ENCODE data around the gene PRKCE. TPM values are rescaled to one million over a fixed set of nuclear protein-coding genes. Genes with fewer than 3 reads are reported as not detected.

PRKCE gene
- total and polyA plus RNA-seq, 4 donors = 2.5 to 38.6 (median 5.8) TPM

- H3K36me3 ChIP-seq (ENCODE audit: control insufficient read depth in 4 of 4, insufficient read depth in 3 of 4, low read depth in 1 of 4, low read length in 3 of 4) = no peaks in the 10 kb centered on the region
- H3K27ac ChIP-seq (ENCODE audit: low read depth in 1 of 2, low read length in 2 of 2) = peak overlapping the region; percentile 46 to 59
- peaks cover 0 to 3% (median 0%) of the 10 kb centered on the region in 4 donors for H3K4me1 ChIP-seq (ENCODE audit: control insufficient read depth in 4 of 4, insufficient read depth in 4 of 4, low read length in 3 of 4)
- H3K27me3 ChIP-seq (ENCODE audit: control insufficient read depth in 4 of 4, insufficient read depth in 4 of 4, low read length in 3 of 4) = no peaks in the 10 kb centered on the region
- H3K4me3 ChIP-seq (ENCODE audit: low read depth in 1 of 3, low read length in 3 of 3) = no peak overlapping the region
- TF ChIP-seq ZBTB33 (IDR thresholded peaks at IDR 0.05) (no peak), NR2F2 (IDR thresholded peaks at IDR 0.05) (peak; percentile 91), GABPA (IDR thresholded peaks at IDR 0.05 in 1 of 2, conservative IDR thresholded peaks at IDR 0.05 in 1 of 2) (peak in 1 of 2 donors; percentile 17), TAF1 (conservative IDR thresholded peaks at IDR 0.05) (no peak), FOXA1 (IDR thresholded peaks at IDR 0.05) (no peak), YY1 (IDR thresholded peaks at IDR 0.05) (no peak), CTCF (IDR thresholded peaks at IDR 0.05; ENCODE audit: low read depth, low read length, missing input control) (no peak), REST (IDR thresholded peaks at IDR 0.05) (no peak), ATF3 (IDR thresholded peaks at IDR 0.05) (no peak), FOXA2 (IDR thresholded peaks at IDR 0.05) (no peak), HNF4A (conservative IDR thresholded peaks at IDR 0.05) (no peak), EGR1 (IDR thresholded peaks at IDR 0.05; ENCODE audit: low read depth in 2 of 2) (no peak), SP1 (IDR thresholded peaks at IDR 0.05) (peak; percentile 61), JUND (IDR thresholded peaks at IDR 0.05) (no peak), HNF4G (IDR thresholded peaks at IDR 0.05) (no peak), RAD21 (IDR thresholded peaks at IDR 0.05) (peak; percentile 51 to 56), RXRA (IDR thresholded peaks at IDR 0.05) (peak; percentile 61 to 64), MAX (IDR thresholded peaks at IDR 0.05) (no peak)
- H3K9me3 ChIP-seq (ENCODE audit: control insufficient read depth in 4 of 4, low read length in 3 of 4) = no peaks in the 10 kb centered on the region
- DNase-seq (ENCODE audit: low spot score) = no peak
- H3K9ac ChIP-seq (ENCODE audit: low read depth in 1 of 2, low read length in 2 of 2) = no peak overlapping the region
- 83% methylated on average over 7 of the region's 7 CpGs for WGBS
Observed at GRCh38 chr2:46118656-46119371, 467.3 kb downstream of the PRKCE start.

All from liver (tissue), 9 donors.